ENCODE results near the gene ZBTB16. TPM values are rescaled to one million over a fixed set of nuclear protein-coding genes. Genes with fewer than 3 reads are reported as not detected.

ZBTB16 gene
- polyA plus RNA-seq, 2 donors = 4.6 to 9.6 TPM

DNA sequence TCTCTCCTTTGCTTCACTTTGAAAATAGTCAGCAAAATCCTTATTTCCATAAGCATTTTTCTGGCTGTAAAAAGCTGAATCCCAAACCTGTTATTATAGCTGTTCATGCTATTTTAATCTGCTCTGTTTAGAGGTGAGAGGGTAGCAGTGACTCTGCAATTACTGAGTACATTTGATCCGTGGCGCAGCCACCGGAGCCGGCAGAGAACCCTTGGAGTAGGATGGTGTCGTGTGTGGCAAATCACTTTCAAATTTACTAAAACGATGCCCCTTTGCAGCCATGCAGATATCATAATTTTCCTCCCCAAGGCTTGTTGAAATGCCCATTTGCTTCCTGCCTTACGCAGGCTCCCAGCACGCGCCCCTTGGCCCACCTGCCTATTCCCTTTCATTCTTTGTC is 69.6 kb downstream of the ZBTB16 start:
- H3K9me3 ChIP-seq (ENCODE audit: control insufficient read depth in 2 of 2, insufficient read depth in 1 of 2, low read depth in 1 of 2, low read length in 1 of 2) = no peaks in the 10 kb centered on the region
- H3K27ac ChIP-seq (ENCODE audit: low read depth in 2 of 2, low read length in 1 of 2) = no peak overlapping the region
- peaks cover 2 to 6% of the 10 kb centered on the region in 2 donors for H3K36me3 ChIP-seq (ENCODE audit: control insufficient read depth in 2 of 2, insufficient read depth in 2 of 2, low read length in 1 of 2)
- peaks cover 8% of the 10 kb centered on the region in 2 donors for H3K4me1 ChIP-seq (ENCODE audit: control insufficient read depth in 2 of 2, insufficient read depth in 2 of 2, low read length in 1 of 2)
- 95 to 96% methylated on average over 9 of the region's 9 CpGs for WGBS, 2 donors
- H3K4me3 ChIP-seq (ENCODE audit: low read depth in 1 of 2, low read length in 2 of 2) = no peak overlapping the region
- H3K27me3 ChIP-seq (ENCODE audit: control insufficient read depth in 1 of 2, insufficient read depth in 2 of 2, low read length in 2 of 2) = no peaks in the 10 kb centered on the region

- Histone ChIP-seq H3K36me3 (ENCODE audit: control insufficient read depth in 2 of 2, insufficient read depth in 2 of 2, low read length in 1 of 2) (peaks cover 2 to 6% of the 10 kb centered on the region in 2 donors), H3K4me3 (ENCODE audit: low read depth in 1 of 2, low read length in 2 of 2) (no peak overlapping the region), H3K9me3 (ENCODE audit: control insufficient read depth in 2 of 2, insufficient read depth in 1 of 2, low read depth in 1 of 2, low read length in 1 of 2) (no peaks in the 10 kb centered on the region), H3K27me3 (ENCODE audit: control insufficient read depth in 1 of 2, insufficient read depth in 2 of 2, low read length in 2 of 2) (no peaks in the 10 kb centered on the region), H3K4me1 (ENCODE audit: control insufficient read depth in 2 of 2, insufficient read depth in 2 of 2, low read length in 1 of 2) (peaks cover 8% of the 10 kb centered on the region in 2 donors), H3K27ac (ENCODE audit: low read depth in 2 of 2, low read length in 1 of 2) (no peak overlapping the region)
- 80 to 89% methylated on average over 8 of the region's 8 CpGs for WGBS, 2 donors
Measured at GRCh38 chr11:114129699-114130098, 70.2 kb downstream of the ZBTB16 start.

- Histone ChIP-seq H3K27ac (ENCODE audit: low read depth in 2 of 2, low read length in 1 of 2) (no peak overlapping the region), H3K4me3 (ENCODE audit: low read depth in 1 of 2, low read length in 2 of 2) (no peak overlapping the region), H3K4me1 (ENCODE audit: control insufficient read depth in 2 of 2, insufficient read depth in 2 of 2, low read length in 1 of 2) (peaks cover 8% of the 10 kb centered on the region in 2 donors), H3K36me3 (ENCODE audit: control insufficient read depth in 2 of 2, insufficient read depth in 2 of 2, low read length in 1 of 2) (peaks cover 2 to 6% of the 10 kb centered on the region in 2 donors), H3K27me3 (ENCODE audit: control insufficient read depth in 1 of 2, insufficient read depth in 2 of 2, low read length in 2 of 2) (no peaks in the 10 kb centered on the region), H3K9me3 (ENCODE audit: control insufficient read depth in 2 of 2, insufficient read depth in 1 of 2, low read depth in 1 of 2, low read length in 1 of 2) (no peaks in the 10 kb centered on the region)
- 57 to 75% methylated on average over 6 of the region's 6 CpGs for WGBS, 2 donors
Measured at GRCh38 chr11:114130115-114130576, 70.6 kb downstream of the ZBTB16 start.

- peaks cover 2 to 6% of the 10 kb centered on the region in 2 donors for H3K36me3 ChIP-seq (ENCODE audit: control insufficient read depth in 2 of 2, insufficient read depth in 2 of 2, low read length in 1 of 2)
- H3K9me3 ChIP-seq (ENCODE audit: control insufficient read depth in 2 of 2, insufficient read depth in 1 of 2, low read depth in 1 of 2, low read length in 1 of 2) = no peaks in the 10 kb centered on the region
- peak overlapping the region in 1 of 2 donors; percentile 16 for H3K27ac ChIP-seq (ENCODE audit: low read depth in 2 of 2, low read length in 1 of 2)
- peaks cover 8% of the 10 kb centered on the region in 2 donors for H3K4me1 ChIP-seq (ENCODE audit: control insufficient read depth in 2 of 2, insufficient read depth in 2 of 2, low read length in 1 of 2)
- no peaks in the 10 kb centered on the region for H3K27me3 ChIP-seq (ENCODE audit: control insufficient read depth in 1 of 2, insufficient read depth in 2 of 2, low read length in 2 of 2)
- 74 to 82% methylated on average over 7 of the region's 7 CpGs for WGBS, 2 donors
- no peak overlapping the region for H3K4me3 ChIP-seq (ENCODE audit: low read depth in 1 of 2, low read length in 2 of 2)
Measured at GRCh38 chr11:114130629-114131277, 71.2 kb downstream of the ZBTB16 start.

DNA sequence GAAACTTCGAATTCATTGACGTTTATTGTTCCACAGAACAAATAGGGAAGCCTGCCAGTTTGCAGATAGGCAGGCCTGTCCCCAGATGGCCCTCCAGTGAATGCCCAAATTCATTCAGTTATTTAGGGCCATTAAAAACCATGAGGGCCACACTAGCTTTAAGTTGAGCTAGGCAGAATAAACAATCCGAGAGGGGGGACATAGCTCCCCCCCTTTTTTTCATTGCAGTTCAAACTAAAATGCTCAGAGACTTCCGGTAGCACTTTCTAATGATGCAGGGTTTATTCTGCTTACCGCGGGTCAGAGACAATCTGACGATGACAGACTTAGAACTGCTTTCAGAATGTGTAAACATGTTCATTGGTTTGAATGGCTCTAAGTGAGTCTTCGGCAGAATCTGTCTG is 72.0 kb downstream of the ZBTB16 start:
- Histone ChIP-seq H3K27ac (ENCODE audit: low read depth in 2 of 2, low read length in 1 of 2) (no peak overlapping the region), H3K27me3 (ENCODE audit: control insufficient read depth in 1 of 2, insufficient read depth in 2 of 2, low read length in 2 of 2) (no peaks in the 10 kb centered on the region), H3K36me3 (ENCODE audit: control insufficient read depth in 2 of 2, insufficient read depth in 2 of 2, low read length in 1 of 2) (peaks cover 2 to 6% of the 10 kb centered on the region in 2 donors), H3K9me3 (ENCODE audit: control insufficient read depth in 2 of 2, insufficient read depth in 1 of 2, low read depth in 1 of 2, low read length in 1 of 2) (no peaks in the 10 kb centered on the region), H3K4me1 (ENCODE audit: control insufficient read depth in 2 of 2, insufficient read depth in 2 of 2, low read length in 1 of 2) (peaks cover 8% of the 10 kb centered on the region in 2 donors), H3K4me3 (ENCODE audit: low read depth in 1 of 2, low read length in 2 of 2) (peak overlapping the region in 1 of 2 donors; percentile 20)
- 41 to 47% methylated on average over 8 of the region's 8 CpGs for WGBS, 2 donors

- no peak overlapping the region for H3K4me3 ChIP-seq (ENCODE audit: low read depth in 1 of 2, low read length in 2 of 2)
- 91 to 92% methylated on average over 9 of the region's 9 CpGs for WGBS, 2 donors
- H3K27me3 ChIP-seq (ENCODE audit: control insufficient read depth in 1 of 2, insufficient read depth in 2 of 2, low read length in 2 of 2) = no peaks in the 10 kb centered on the region
- no peaks in the 10 kb centered on the region for H3K9me3 ChIP-seq (ENCODE audit: control insufficient read depth in 2 of 2, insufficient read depth in 1 of 2, low read depth in 1 of 2, low read length in 1 of 2)
- H3K36me3 ChIP-seq (ENCODE audit: control insufficient read depth in 2 of 2, insufficient read depth in 2 of 2, low read length in 1 of 2) = peaks cover 0 to 2% of the 10 kb centered on the region in 2 donors
- peaks cover 6 to 8% of the 10 kb centered on the region in 2 donors for H3K4me1 ChIP-seq (ENCODE audit: control insufficient read depth in 2 of 2, insufficient read depth in 2 of 2, low read length in 1 of 2)
- H3K27ac ChIP-seq (ENCODE audit: low read depth in 2 of 2, low read length in 1 of 2) = no peak overlapping the region
Measured at GRCh38 chr11:114132417-114132816, 72.9 kb downstream of the ZBTB16 start.

DNA sequence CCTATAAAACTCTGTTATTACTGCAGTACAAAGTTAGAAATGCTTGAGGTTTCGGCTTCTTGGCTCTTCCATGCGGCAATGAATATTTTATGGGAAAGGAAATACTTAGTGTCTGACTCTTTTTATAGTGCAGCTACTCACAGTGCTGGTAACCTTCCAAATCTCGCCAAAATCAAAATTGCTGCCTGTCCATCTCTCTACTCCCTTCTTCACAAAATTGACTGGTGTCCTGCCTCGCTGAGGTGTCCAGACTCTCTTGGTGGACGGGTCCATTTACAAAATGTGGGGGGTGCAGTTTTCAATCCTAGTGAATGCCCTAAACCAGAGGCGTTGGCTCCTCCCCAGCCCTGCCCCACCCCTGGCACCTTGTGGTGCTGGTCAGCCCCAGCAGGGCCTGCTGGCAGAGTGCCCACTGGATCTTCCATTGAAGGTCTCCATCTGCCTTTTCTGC is 73.5 kb downstream of the ZBTB16 start:
- WGBS, 2 donors = 88 to 89% methylated on average over 6 of the region's 6 CpGs
- Histone ChIP-seq H3K27ac (ENCODE audit: low read depth in 2 of 2, low read length in 1 of 2) (no peak overlapping the region), H3K27me3 (ENCODE audit: control insufficient read depth in 1 of 2, insufficient read depth in 2 of 2, low read length in 2 of 2) (no peaks in the 10 kb centered on the region), H3K9me3 (ENCODE audit: control insufficient read depth in 2 of 2, insufficient read depth in 1 of 2, low read depth in 1 of 2, low read length in 1 of 2) (no peaks in the 10 kb centered on the region), H3K4me3 (ENCODE audit: low read depth in 1 of 2, low read length in 2 of 2) (no peak overlapping the region), H3K4me1 (ENCODE audit: control insufficient read depth in 2 of 2, insufficient read depth in 2 of 2, low read length in 1 of 2) (peaks cover 8 to 9% of the 10 kb centered on the region in 2 donors), H3K36me3 (ENCODE audit: control insufficient read depth in 2 of 2, insufficient read depth in 2 of 2, low read length in 1 of 2) (peaks cover 0 to 2% of the 10 kb centered on the region in 2 donors)

GRCh38 chr11:114133548-114134329 is 74.2 kb downstream of the ZBTB16 start:
- no peaks in the 10 kb centered on the region for H3K9me3 ChIP-seq (ENCODE audit: control insufficient read depth in 2 of 2, insufficient read depth in 1 of 2, low read depth in 1 of 2, low read length in 1 of 2)
- peak overlapping the region in 1 of 2 donors; percentile 26 for H3K27ac ChIP-seq (ENCODE audit: low read depth in 2 of 2, low read length in 1 of 2)
- H3K4me3 ChIP-seq (ENCODE audit: low read depth in 1 of 2, low read length in 2 of 2) = no peak overlapping the region
- 88 to 90% methylated on average over 9 of the region's 9 CpGs for whole genome bisulfite sequencing, 2 donors
- H3K27me3 ChIP-seq (ENCODE audit: control insufficient read depth in 1 of 2, insufficient read depth in 2 of 2, low read length in 2 of 2) = no peaks in the 10 kb centered on the region
- peaks cover 8 to 9% of the 10 kb centered on the region in 2 donors for H3K4me1 ChIP-seq (ENCODE audit: control insufficient read depth in 2 of 2, insufficient read depth in 2 of 2, low read length in 1 of 2)
- peaks cover 0 to 2% of the 10 kb centered on the region in 2 donors for H3K36me3 ChIP-seq (ENCODE audit: control insufficient read depth in 2 of 2, insufficient read depth in 2 of 2, low read length in 1 of 2)

DNA sequence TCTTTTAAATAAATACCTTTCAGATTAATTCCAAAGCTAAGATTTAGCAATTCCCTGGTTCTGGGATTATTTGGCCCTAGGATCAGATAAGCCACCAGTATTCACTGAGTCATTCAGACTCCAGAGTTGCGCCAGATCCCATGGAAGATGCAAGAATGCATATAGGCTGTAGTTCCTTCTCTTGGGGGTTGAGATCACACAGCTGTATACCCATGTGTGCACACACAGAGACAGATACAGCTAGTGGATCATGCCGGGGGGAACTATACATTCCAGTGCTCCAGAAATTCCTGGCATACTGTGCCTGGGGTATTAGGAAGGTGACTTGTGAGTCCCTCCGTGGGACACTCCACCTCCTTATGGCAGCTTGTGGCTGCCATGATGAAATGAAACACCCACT is 75.4 kb downstream of the ZBTB16 start:
- Histone ChIP-seq H3K27me3 (ENCODE audit: control insufficient read depth in 1 of 2, insufficient read depth in 2 of 2, low read length in 2 of 2) (no peaks in the 10 kb centered on the region), H3K9me3 (ENCODE audit: control insufficient read depth in 2 of 2, insufficient read depth in 1 of 2, low read depth in 1 of 2, low read length in 1 of 2) (no peaks in the 10 kb centered on the region), H3K27ac (ENCODE audit: low read depth in 2 of 2, low read length in 1 of 2) (no peak overlapping the region), H3K4me3 (ENCODE audit: low read depth in 1 of 2, low read length in 2 of 2) (no peak overlapping the region), H3K4me1 (ENCODE audit: control insufficient read depth in 2 of 2, insufficient read depth in 2 of 2, low read length in 1 of 2) (peaks cover 8 to 9% of the 10 kb centered on the region in 2 donors), H3K36me3 (ENCODE audit: control insufficient read depth in 2 of 2, insufficient read depth in 2 of 2, low read length in 1 of 2) (peaks cover 0 to 2% of the 10 kb centered on the region in 2 donors)
- 91 to 92% methylated on average over 3 of the region's 3 CpGs for WGBS, 2 donors
